Left ventricle myocardium inferior (tissue), 1 donor: ENCODE results near the gene ATOH8. TPM values are rescaled to one million over a fixed set of nuclear protein-coding genes. Genes with fewer than 3 reads are reported as not detected.

ENCODE experiments used
- DNase-seq: peaks from one replicate; pipeline ENCODE4 v3.0.0-alpha.2; 2020
- H3K27ac ChIP-seq: fragments of 200-600 bp; replicated peaks from 2 replicates; pipeline ENCODE4 v1.8.0; 2021
- H3K27me3 ChIP-seq: fragments of 200-600 bp; 2 replicates; pipeline ENCODE4 v1.8.0; 2021; ENCODE audit warnings: low read depth
- H3K36me3 ChIP-seq: fragments of 200-600 bp; 2 replicates; pipeline ENCODE4 v1.8.0; 2021
- H3K4me1 ChIP-seq: fragments of 200-600 bp; 2 replicates; pipeline ENCODE4 v1.8.0; 2021
- H3K4me3 ChIP-seq: fragments of 200-600 bp; 2 replicates; pipeline ENCODE4 v1.8.0; 2021; ENCODE audit warnings: mild to moderate bottlenecking, moderate library complexity
- H3K9me3 ChIP-seq: fragments of 200-600 bp; replicated peaks from 2 replicates; pipeline ENCODE4 v1.8.0; 2021
- intact Hi-C: fragments of 100-400 bp; cut with micrococcal nuclease; formaldehyde crosslinking; loops from one replicate; pipeline ENCODE4 v1.11.0; 2022
- total RNA-seq: library from RNA; stranded (reverse); fragmentation: NEBNext Ultra II Directional; extraction: Animal tissue kit (Norgen Biotek cat#: 25700); gene quantifications from one replicate; pipeline ENCODE4 v1.2.1, GENCODE V29; 2021
- TF ChIP-seq, protein P1 (sequence below): fragments of 200-600 bp; IDR thresholded peaks from 2 replicates; pipeline ENCODE4 v1.8.0; 2021; ENCODE audit warnings: antibody characterized with exemption, mild to moderate bottlenecking, borderline replicate concordance
- donor health status: DM: no; HTN: yes; CAD: no; lungs with severe emphysema.

The ATOH8 gene
- total RNA-seq, 1 donor from 2014 or later: 23.3 TPM

- peak overlapping the region; percentile 29 for H3K4me3 ChIP-seq
- no peak for DNase-seq
- intact Hi-C loops: no loop called here
- no peaks in the 10 kb centered on the region for H3K27me3 ChIP-seq
- no peaks in the 10 kb centered on the region for H3K36me3 ChIP-seq
- no peaks in the 10 kb centered on the region for H3K9me3 ChIP-seq
- H3K27ac ChIP-seq: peak overlapping the region; percentile 87
- TF ChIP-seq, protein P1, sequence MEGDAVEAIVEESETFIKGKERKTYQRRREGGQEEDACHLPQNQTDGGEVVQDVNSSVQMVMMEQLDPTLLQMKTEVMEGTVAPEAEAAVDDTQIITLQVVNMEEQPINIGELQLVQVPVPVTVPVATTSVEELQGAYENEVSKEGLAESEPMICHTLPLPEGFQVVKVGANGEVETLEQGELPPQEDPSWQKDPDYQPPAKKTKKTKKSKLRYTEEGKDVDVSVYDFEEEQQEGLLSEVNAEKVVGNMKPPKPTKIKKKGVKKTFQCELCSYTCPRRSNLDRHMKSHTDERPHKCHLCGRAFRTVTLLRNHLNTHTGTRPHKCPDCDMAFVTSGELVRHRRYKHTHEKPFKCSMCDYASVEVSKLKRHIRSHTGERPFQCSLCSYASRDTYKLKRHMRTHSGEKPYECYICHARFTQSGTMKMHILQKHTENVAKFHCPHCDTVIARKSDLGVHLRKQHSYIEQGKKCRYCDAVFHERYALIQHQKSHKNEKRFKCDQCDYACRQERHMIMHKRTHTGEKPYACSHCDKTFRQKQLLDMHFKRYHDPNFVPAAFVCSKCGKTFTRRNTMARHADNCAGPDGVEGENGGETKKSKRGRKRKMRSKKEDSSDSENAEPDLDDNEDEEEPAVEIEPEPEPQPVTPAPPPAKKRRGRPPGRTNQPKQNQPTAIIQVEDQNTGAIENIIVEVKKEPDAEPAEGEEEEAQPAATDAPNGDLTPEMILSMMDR: no peak
- peaks cover 92% of the 10 kb centered on the region for H3K4me1 ChIP-seq
Observed at GRCh38 chr2:85795331-85796045, 41.7 kb downstream of the ATOH8 start.

DNA sequence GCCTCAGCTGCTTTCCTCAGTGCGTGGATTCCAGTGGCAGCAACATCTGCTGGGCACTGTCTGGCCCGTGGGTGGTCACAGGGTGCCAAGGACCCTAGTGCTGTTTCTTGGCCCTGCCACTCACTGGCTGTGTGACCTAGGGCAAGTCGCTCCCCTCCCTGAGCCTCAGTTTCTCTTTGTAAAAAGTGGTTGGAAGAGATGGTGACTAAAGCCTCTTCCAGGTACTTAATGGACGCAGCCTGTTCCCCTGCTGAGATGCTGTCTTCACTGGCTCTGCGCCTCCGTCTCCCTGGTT lies 42.2 kb downstream of the ATOH8 start:
- TF ChIP-seq, protein P1: no peak
- Histone ChIP-seq H3K27me3 (no peaks in the 10 kb centered on the region), H3K36me3 (no peaks in the 10 kb centered on the region), H3K4me1 (peaks cover 87% of the 10 kb centered on the region), H3K27ac (peak overlapping the region; percentile 87), H3K9me3 (peaks cover 3% of the 10 kb centered on the region), H3K4me3 (peak overlapping the region; percentile 29)
- intact Hi-C loops: no loop called here
- no peak for DNase-seq

DNA sequence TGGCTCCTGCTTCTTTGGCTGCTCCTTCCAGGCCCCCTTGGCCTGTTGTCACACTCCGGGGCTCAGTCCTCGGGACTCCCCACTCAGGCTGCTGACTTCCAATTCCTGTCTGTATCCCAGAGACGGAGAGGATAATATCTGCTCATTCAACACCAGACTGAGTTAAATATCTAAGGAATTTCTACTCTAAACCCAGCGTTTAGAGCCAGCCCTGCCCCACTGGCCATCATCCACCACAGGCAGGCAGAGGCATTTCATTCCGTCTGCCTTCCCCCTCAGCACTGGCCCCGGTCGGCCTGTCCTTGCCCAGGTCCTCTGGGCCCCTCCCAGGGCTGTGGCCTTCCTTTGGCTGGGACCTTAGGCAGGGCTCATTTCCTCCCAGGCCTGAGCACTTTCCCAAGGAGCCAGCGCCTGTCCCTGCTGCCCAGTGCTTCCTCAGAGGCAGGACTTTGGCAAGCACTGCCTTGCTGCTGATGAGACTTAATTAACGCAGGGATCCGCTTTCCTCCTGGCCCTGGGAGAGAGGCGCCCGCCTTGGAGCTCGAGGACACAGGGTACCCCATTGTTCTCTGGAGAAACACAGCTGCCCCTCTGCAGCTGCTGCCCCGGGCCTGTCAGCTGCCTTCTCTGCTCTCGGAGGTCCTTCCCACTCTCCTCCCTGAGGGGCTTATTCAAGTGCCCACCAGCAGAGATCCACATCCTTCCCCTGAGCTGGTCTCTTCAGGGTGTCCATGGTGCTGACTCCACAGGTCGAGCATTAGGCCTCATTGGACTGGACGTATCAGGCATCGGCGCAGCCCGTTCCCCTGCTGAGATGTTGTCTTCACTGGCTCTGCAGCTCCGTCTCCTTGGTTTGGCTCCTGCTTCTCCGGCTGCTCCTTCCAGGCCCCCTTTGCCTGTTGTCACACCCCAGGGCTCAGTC lies 42.8 kb downstream of the ATOH8 start:
- Histone ChIP-seq H3K4me3 (peak overlapping the region; percentile 29), H3K36me3 (no peaks in the 10 kb centered on the region), H3K27me3 (no peaks in the 10 kb centered on the region), H3K4me1 (peaks cover 81% of the 10 kb centered on the region), H3K9me3 (peaks cover 9% of the 10 kb centered on the region), H3K27ac (peak overlapping the region; percentile 87)
- intact Hi-C loops: no loop called here
- TF ChIP-seq, protein P1: no peak
- peak; percentile 65 for DNase-seq

- peaks cover 74% of the 10 kb centered on the region for H3K4me1 ChIP-seq
- intact Hi-C loops: no loop called here
- H3K36me3 ChIP-seq: no peaks in the 10 kb centered on the region
- no peaks in the 10 kb centered on the region for H3K27me3 ChIP-seq
- TF ChIP-seq, protein P1: no peak
- DNase-seq: no peak
- peak overlapping the region; percentile 87 for H3K27ac ChIP-seq
- H3K9me3 ChIP-seq: peaks cover 13% of the 10 kb centered on the region
- no peak overlapping the region for H3K4me3 ChIP-seq
Observed at GRCh38 chr2:85797263-85797660, 43.5 kb downstream of the ATOH8 start.

DNA sequence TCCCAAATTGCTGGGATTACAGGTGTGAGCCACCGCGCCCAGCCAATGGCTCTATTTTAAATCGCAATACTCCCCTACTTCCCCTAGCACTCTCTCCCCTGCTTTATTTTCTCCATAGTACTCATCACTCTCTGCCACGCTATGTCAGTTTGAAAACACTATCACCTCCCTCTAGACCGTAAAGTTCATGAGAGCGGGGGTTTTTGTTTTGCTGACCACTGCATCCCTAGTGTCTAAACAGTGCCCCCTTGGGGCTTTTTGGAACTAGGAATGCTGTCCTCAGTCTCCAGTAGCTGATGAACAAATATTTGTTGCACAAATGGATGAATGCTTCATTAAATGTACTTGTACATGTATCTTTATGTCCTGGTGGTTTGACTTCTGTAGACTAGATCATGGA lies 44.1 kb downstream of the ATOH8 start:
- H3K27ac ChIP-seq: peak overlapping the region; percentile 87
- H3K27me3 ChIP-seq: no peaks in the 10 kb centered on the region
- TF ChIP-seq, protein P1: peak; percentile 70
- H3K4me3 ChIP-seq: no peak overlapping the region
- H3K36me3 ChIP-seq: no peaks in the 10 kb centered on the region
- H3K9me3 ChIP-seq: peaks cover 13% of the 10 kb centered on the region
- no peak for DNase-seq
- intact Hi-C loops: no loop called here
- peaks cover 68% of the 10 kb centered on the region for H3K4me1 ChIP-seq
